A673 (cell line): ENCODE measurements around the gene FADD. TPM values are rescaled to one million over a fixed set of nuclear protein-coding genes. Genes with fewer than 3 reads are reported as not detected.

Experiments used
- BruUV-seq: library from RNA; stranded (reverse); fragments of 400-500 nt; replicated peaks from 2 replicates; lab custom pipeline; 2021; lab: Mats Ljungman, UMichigan
- CTCF ChIA-PET: fragments of 300-600 bp; sonication (Branson Sonifier 250); formaldehyde crosslinking; loops from one replicate; lab custom pipeline; 2022; ENCODE audit warnings: antibody characterized with exemption; lab: Charles Lee
- POLR2A ChIA-PET: fragments of 300-600 bp; sonication (Branson Sonifier 250); formaldehyde crosslinking; loops from one replicate; lab custom pipeline; 2022; ENCODE audit warnings: antibody characterized with exemption; ENCODE audit not compliant: low non-redundant PET; lab: Charles Lee
- DNase-seq: peaks from one replicate; pipeline ENCODE4 v3.0.0-alpha.2; 2015; ENCODE audit warnings: low spot score
- H3K27ac ChIP-seq: fragments of 200-600 bp; sonication (generic); 2 replicates; pipeline ENCODE4 v1.5.1; 2016; ENCODE audit warnings: mixed run types, low read depth, mild to moderate bottlenecking, mixed read lengths, antibody characterized with exemption, low read length; ENCODE audit not compliant: poor library complexity, severe bottlenecking
- H3K27me3 ChIP-seq: fragments of 200-600 bp; sonication (generic); replicated peaks from 2 replicates; pipeline ENCODE4 v1.6.1; 2017; ENCODE audit warnings: mixed run types, low read depth, mild to moderate bottlenecking, mixed read lengths, antibody characterized with exemption, low read length; ENCODE audit not compliant: insufficient read depth, poor library complexity
- H3K36me3 ChIP-seq: fragments of 200-600 bp; sonication (generic); 2 replicates; pipeline ENCODE4 v1.6.1; 2016; ENCODE audit warnings: mixed run types, mild to moderate bottlenecking, mixed read lengths, antibody characterized with exemption, low read length; ENCODE audit not compliant: insufficient read depth, poor library complexity, severe bottlenecking
- H3K4me1 ChIP-seq: fragments of 200-600 bp; sonication (generic); 2 replicates; pipeline ENCODE4 v1.6.1; 2017; ENCODE audit warnings: mixed run types, mild to moderate bottlenecking, mixed read lengths, antibody characterized with exemption, low read length; ENCODE audit not compliant: insufficient read depth, poor library complexity, severe bottlenecking
- H3K4me3 ChIP-seq: fragments of 200-600 bp; sonication (generic); 2 replicates; pipeline ENCODE4 v1.5.1; 2016; ENCODE audit warnings: low read depth, mixed run types, mild to moderate bottlenecking, mixed read lengths, low read length; ENCODE audit not compliant: poor library complexity, severe bottlenecking
- H3K9me3 ChIP-seq: fragments of 200-600 bp; sonication (generic); 2 replicates; pipeline ENCODE4 v1.6.1; 2016; ENCODE audit warnings: mixed run types, low read depth, mild to moderate bottlenecking, mixed read lengths, antibody characterized with exemption, low read length; ENCODE audit not compliant: poor library complexity, severe bottlenecking
- EZH2 ChIP-seq: fragments of 200-600 bp; sonication (generic); IDR thresholded peaks from 2 replicates; pipeline ENCODE4 v1.6.1; 2017; ENCODE audit warnings: borderline replicate concordance, low read depth, mild to moderate bottlenecking, mixed read lengths, antibody characterized with exemption, low read length; ENCODE audit not compliant: poor library complexity, severe bottlenecking
- intact Hi-C: fragments of 100-400 bp; cut with micrococcal nuclease; formaldehyde crosslinking; loops from one replicate; pipeline ENCODE4 v1.10.0; 2022; ENCODE audit not compliant: unreplicated experiment
- total RNA-seq: library from RNA; stranded (reverse); gene quantifications from 2 replicates; pipeline ENCODE4 v1.2.3, GENCODE V29; 2021
- TF ChIP-seq, protein P1 (sequence below): fragments of 300-800, 200-600 bp; sonication (generic); conservative IDR thresholded peaks from 2 replicates; pipeline ENCODE4 v1.5.1; 2017; ENCODE audit warnings: low read depth, mild to moderate bottlenecking, antibody characterized with exemption, low read length, moderate library complexity, mixed read lengths

Gene FADD
- total RNA-seq, 1 experiment from 2014 or later: 62.7 TPM

DNA sequence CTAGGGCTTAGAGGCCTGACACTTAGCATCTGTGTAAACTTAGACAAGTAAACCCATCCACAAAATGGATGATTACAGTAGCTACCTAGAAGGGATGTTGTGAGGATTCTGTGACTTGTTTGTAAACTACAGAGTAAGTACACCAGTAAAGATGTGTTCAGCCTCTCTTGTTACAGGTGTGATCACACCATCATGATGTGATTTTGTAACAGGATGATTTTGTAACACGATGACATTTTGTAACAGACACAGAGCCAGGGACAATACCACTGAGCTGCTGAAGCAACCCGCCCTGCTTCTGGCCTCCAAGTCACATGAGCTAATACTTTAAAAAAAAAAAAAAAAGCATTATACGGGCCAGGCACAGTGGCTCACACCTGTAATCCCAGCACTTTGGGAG lies 17.0 kb downstream of the FADD start:
- no TSS peak for BruUV-seq
- Histone ChIP-seq H3K9me3 (no peaks in the 10 kb centered on the region), H3K4me3 (no peak overlapping the region), H3K4me1 (no peaks in the 10 kb centered on the region), H3K36me3 (no peaks in the 10 kb centered on the region), H3K27me3 (no peaks in the 10 kb centered on the region), H3K27ac (no peak overlapping the region)
- intact Hi-C loops: no loop called here
- POLR2A ChIA-PET: no interaction called here
- DNase-seq: no peak
- TF ChIP-seq EZH2: no peak
- TF ChIP-seq, protein P1, sequence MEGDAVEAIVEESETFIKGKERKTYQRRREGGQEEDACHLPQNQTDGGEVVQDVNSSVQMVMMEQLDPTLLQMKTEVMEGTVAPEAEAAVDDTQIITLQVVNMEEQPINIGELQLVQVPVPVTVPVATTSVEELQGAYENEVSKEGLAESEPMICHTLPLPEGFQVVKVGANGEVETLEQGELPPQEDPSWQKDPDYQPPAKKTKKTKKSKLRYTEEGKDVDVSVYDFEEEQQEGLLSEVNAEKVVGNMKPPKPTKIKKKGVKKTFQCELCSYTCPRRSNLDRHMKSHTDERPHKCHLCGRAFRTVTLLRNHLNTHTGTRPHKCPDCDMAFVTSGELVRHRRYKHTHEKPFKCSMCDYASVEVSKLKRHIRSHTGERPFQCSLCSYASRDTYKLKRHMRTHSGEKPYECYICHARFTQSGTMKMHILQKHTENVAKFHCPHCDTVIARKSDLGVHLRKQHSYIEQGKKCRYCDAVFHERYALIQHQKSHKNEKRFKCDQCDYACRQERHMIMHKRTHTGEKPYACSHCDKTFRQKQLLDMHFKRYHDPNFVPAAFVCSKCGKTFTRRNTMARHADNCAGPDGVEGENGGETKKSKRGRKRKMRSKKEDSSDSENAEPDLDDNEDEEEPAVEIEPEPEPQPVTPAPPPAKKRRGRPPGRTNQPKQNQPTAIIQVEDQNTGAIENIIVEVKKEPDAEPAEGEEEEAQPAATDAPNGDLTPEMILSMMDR: no peak
- CTCF ChIA-PET: interaction anchor here (0.5 kb wide), 1 partner anchor 49 kb away, joined by 3 read pairs; no protein-coding TSS in a partner anchor

DNA sequence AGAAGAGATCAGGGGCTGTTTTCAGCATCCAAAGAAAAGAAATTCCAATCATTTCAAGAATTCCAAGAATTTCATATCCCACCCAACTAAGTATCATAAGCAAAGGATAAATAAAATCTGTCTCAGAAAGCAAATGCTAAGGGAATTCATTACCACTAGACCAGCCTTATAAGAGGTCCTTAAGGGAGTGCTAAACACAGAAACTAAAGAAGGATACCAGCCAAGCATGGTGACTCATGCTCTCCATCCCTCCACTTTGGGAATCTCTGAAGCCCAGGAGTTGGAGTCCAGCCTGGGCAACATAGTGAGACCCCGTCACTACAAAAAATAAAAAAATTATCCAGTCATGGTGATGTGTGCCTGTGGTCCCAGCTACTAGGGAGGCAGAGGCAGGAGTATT lies 17.8 kb downstream of the FADD start:
- Histone ChIP-seq H3K27me3 (no peaks in the 10 kb centered on the region), H3K9me3 (no peaks in the 10 kb centered on the region), H3K4me3 (no peak overlapping the region), H3K27ac (no peak overlapping the region), H3K36me3 (no peaks in the 10 kb centered on the region), H3K4me1 (no peaks in the 10 kb centered on the region)
- intact Hi-C loops: no loop called here
- TF ChIP-seq, protein P1: no peak
- TF ChIP-seq EZH2: no peak
- CTCF ChIA-PET: no interaction called here
- no peak for DNase-seq
- POLR2A ChIA-PET: no interaction called here
- BruUV-seq: no TSS peak

DNA sequence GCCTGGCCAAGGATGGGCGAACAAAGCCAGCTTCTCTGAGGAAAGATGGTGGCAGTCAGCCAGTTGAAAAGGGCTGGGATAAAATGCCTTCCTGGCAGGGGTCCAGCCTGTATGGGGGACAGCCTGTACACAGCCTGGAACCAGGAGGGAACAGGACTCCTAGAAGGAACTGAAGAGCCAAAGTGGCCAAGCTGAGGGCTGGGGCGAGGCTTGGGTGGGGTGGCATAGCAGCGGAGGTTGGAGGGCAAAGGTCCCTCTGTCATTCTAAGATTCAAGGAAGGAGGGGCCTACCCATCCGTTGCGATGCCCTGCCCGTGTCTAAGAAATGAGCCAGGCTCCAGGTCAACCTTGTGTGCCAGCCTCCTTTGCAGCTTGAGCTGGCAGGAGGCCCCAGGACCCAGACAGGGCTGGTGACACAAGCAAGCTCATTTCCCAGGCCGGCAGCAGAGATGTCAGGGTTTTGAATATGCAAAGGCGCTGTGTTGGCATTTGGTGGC lies 22.6 kb downstream of the FADD start:
- H3K27me3 ChIP-seq: no peaks in the 10 kb centered on the region
- intact Hi-C loops: no loop called here
- CTCF ChIA-PET: no interaction called here
- H3K4me1 ChIP-seq: no peaks in the 10 kb centered on the region
- POLR2A ChIA-PET: no interaction called here
- TF ChIP-seq EZH2: no peak
- no peak overlapping the region for H3K27ac ChIP-seq
- peak; percentile 62 for DNase-seq
- BruUV-seq: no TSS peak
- H3K9me3 ChIP-seq: no peaks in the 10 kb centered on the region
- no peaks in the 10 kb centered on the region for H3K36me3 ChIP-seq
- H3K4me3 ChIP-seq: no peak overlapping the region

DNA sequence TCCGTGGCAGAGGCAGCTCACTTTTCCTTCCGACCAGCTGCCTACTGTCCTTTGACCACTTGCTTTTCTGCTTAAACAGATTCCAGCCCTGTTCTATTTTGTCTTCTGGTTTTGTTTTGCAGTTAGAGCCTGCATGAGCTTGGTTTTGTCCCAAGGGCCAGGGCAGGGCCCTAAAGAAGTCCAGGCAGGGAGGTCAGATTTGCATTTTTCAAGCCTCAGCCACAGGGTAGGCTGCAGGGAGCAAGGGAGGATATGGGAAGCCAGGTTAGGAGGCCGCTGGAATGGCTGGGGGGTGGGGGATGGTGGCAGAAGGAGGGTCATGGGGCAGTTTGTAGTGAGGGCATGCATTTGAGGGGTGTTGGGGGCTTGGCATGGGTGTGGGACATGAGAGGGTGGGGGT lies 23.1 kb downstream of the FADD start:
- no peaks in the 10 kb centered on the region for H3K36me3 ChIP-seq
- BruUV-seq: no TSS peak
- no peaks in the 10 kb centered on the region for H3K27me3 ChIP-seq
- ChIA-PET POLR2A (no interaction called here), CTCF (no interaction called here)
- H3K9me3 ChIP-seq: no peaks in the 10 kb centered on the region
- H3K27ac ChIP-seq: no peak overlapping the region
- DNase-seq: no peak
- no peak overlapping the region for H3K4me3 ChIP-seq
- intact Hi-C loops: no loop called here
- H3K4me1 ChIP-seq: no peaks in the 10 kb centered on the region
- no peak for TF ChIP-seq EZH2
- TF ChIP-seq, protein P1: no peak
